ENCODE measurements around the gene TERB1. TPM values are rescaled to one million over a fixed set of nuclear protein-coding genes. Genes with fewer than 3 reads are reported as not detected.

Gene TERB1
- total RNA-seq, 2 experiments from 2014 or later: 0.14 TPM; not detected in 1

- ChIA-PET CTCF (no interaction called here), POLR2A (no interaction called here)
- DNase-seq (no peak), ATAC-seq (no peak)
- TF ChIP-seq CTCF (IDR thresholded peaks at IDR 0.05): no peak
- no peaks in the 10 kb centered on the region for H3K4me1 Mint-ChIP-seq (ENCODE audit: low read depth)
- no peaks in the 10 kb centered on the region for H3K36me3 Mint-ChIP-seq (ENCODE audit: low read depth)
- intact Hi-C loops (cut with micrococcal nuclease): no loop called here
- H3K27ac Mint-ChIP-seq: no peak overlapping the region
- H3K4me3 Mint-ChIP-seq: no peak overlapping the region
- peaks cover 3% of the 10 kb centered on the region for H3K27me3 Mint-ChIP-seq
- no peaks in the 10 kb centered on the region for H3K9me3 Mint-ChIP-seq
These were observed 94.9 kb downstream of the TERB1 start for GRCh38 chr16:66706506-66706880.

GRCh38 chr16:66705790-66706505 is 95.4 kb downstream of the TERB1 start:
- DNase-seq (no peak), ATAC-seq (no peak)
- CTCF ChIA-PET: interaction anchor here (1.0 kb wide), 1 partner anchor 55 kb away, joined by 5 read pairs; no protein-coding TSS in a partner anchor
- POLR2A ChIA-PET: no interaction called here
- H3K9me3 Mint-ChIP-seq: no peaks in the 10 kb centered on the region
- H3K4me1 Mint-ChIP-seq (ENCODE audit: low read depth): no peaks in the 10 kb centered on the region
- H3K27ac Mint-ChIP-seq: no peak overlapping the region
- peaks cover 3% of the 10 kb centered on the region for H3K27me3 Mint-ChIP-seq
- H3K36me3 Mint-ChIP-seq (ENCODE audit: low read depth): no peaks in the 10 kb centered on the region
- intact Hi-C loops (cut with micrococcal nuclease): no loop called here
- no peak for TF ChIP-seq CTCF (IDR thresholded peaks at IDR 0.05)
- H3K4me3 Mint-ChIP-seq: no peak overlapping the region

Other genes starting within 250 kb of the TERB1 start
- gene CKLF, start 249.0 kb downstream of the TERB1 start, total RNA-seq: 10 to 100 TPM; 99.0 to 99.7 TPM
- gene CMTM1, start 235.1 kb downstream of the TERB1 start, total RNA-seq: 1 to 10 TPM; 5.4 to 6.2 TPM
- gene CMTM2, start 222.1 kb downstream of the TERB1 start, total RNA-seq: under 1 TPM in 1 of 2 experiments, not detected in 1; 0.29 TPM
- gene CMTM3, start 196.9 kb downstream of the TERB1 start, total RNA-seq: 10 to 100 TPM; 48.0 to 49.4 TPM
- gene CMTM4, start 104.8 kb downstream of the TERB1 start, total RNA-seq: 1 to 10 TPM; 3.2 to 3.5 TPM
- 10 to 100 TPM; 35.0 to 39.5 TPM for gene DYNC1LI2, start 50.0 kb downstream of the TERB1 start, total RNA-seq
- 100 to 1,000 TPM; 115 to 123 TPM for gene NAE1, start 29.4 kb upstream of the TERB1 start, total RNA-seq
- under 1 TPM in 1 of 2 experiments, not detected in 1; 0.27 TPM for gene CA7, start 42.8 kb upstream of the TERB1 start, total RNA-seq
- gene PDP2, start 78.9 kb upstream of the TERB1 start, total RNA-seq: 10 to 100 TPM; 31.2 to 38.1 TPM
- not detected for gene CDH16, start 117.3 kb upstream of the TERB1 start, total RNA-seq
- 1 to 10 TPM in 1 of 2 experiments, under 1 TPM in 1; 0.61 to 1.1 TPM for gene RRAD, start 124.0 kb upstream of the TERB1 start, total RNA-seq
- gene CIAO2B, start 132.8 kb upstream of the TERB1 start, total RNA-seq: 100 to 1,000 TPM; 150 to 162 TPM
- gene CES2, start 133.9 kb upstream of the TERB1 start, total RNA-seq: 10 to 100 TPM; 24.7 to 24.9 TPM
- 1 to 10 TPM; 2.1 to 2.9 TPM for gene CES3, start 159.7 kb upstream of the TERB1 start, total RNA-seq
- 1 to 10 TPM; 4.5 to 5.9 TPM for gene CES4A, start 187.0 kb upstream of the TERB1 start, total RNA-seq
- 100 to 1,000 TPM; 111 to 114 TPM for gene CBFB, start 227.6 kb upstream of the TERB1 start, total RNA-seq